ENCODE results near the gene TNXB. TPM values are rescaled to one million over a fixed set of nuclear protein-coding genes. Genes with fewer than 3 reads are reported as not detected.
A peak's percentile ranks its signal among the peaks of the same experiment; 100 is the strongest.

Gene TNXB
- total RNA-seq, 4 donors from 2014 or later = 223 to 525 (median 326) TPM

- Histone ChIP-seq H3K27me3 (no peaks in the 10 kb centered on the region), H3K27ac (replicated peaks in 1 of 4) (peak overlapping the region; percentile 77 to 83 (median 81)), H3K9me3 (no peaks in the 10 kb centered on the region), H3K4me3 (no peak overlapping the region), H3K36me3 (peaks cover 26 to 40% (median 40%) of the 10 kb centered on the region in 4 donors), H3K4me1 (peaks cover 53 to 73% (median 70%) of the 10 kb centered on the region in 4 donors)
- TF ChIP-seq POLR2A (IDR thresholded peaks at IDR 0.05; ENCODE audit: low read depth) = no peak
- peak; percentile 72 to 79 for TF ChIP-seq POLR2AphosphoS5 (IDR thresholded peaks at IDR 0.05)
- TF ChIP-seq, protein P1, sequence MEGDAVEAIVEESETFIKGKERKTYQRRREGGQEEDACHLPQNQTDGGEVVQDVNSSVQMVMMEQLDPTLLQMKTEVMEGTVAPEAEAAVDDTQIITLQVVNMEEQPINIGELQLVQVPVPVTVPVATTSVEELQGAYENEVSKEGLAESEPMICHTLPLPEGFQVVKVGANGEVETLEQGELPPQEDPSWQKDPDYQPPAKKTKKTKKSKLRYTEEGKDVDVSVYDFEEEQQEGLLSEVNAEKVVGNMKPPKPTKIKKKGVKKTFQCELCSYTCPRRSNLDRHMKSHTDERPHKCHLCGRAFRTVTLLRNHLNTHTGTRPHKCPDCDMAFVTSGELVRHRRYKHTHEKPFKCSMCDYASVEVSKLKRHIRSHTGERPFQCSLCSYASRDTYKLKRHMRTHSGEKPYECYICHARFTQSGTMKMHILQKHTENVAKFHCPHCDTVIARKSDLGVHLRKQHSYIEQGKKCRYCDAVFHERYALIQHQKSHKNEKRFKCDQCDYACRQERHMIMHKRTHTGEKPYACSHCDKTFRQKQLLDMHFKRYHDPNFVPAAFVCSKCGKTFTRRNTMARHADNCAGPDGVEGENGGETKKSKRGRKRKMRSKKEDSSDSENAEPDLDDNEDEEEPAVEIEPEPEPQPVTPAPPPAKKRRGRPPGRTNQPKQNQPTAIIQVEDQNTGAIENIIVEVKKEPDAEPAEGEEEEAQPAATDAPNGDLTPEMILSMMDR (IDR thresholded peaks at IDR 0.05) = peak; percentile 54 to 69 (median 56)
- TF ChIP-seq EP300 (IDR thresholded peaks at IDR 0.05) = no peak
- WGBS = 59% methylated on average over 7 of the region's 9 CpGs
- intact Hi-C loops (cut with DNase I) = no loop called here
- peak; percentile 96 for DNase-seq (ENCODE audit: extremely low spot score)
Observed at GRCh38 chr6:32113386-32114352, 4.5 kb upstream of the TNXB start.

DNA sequence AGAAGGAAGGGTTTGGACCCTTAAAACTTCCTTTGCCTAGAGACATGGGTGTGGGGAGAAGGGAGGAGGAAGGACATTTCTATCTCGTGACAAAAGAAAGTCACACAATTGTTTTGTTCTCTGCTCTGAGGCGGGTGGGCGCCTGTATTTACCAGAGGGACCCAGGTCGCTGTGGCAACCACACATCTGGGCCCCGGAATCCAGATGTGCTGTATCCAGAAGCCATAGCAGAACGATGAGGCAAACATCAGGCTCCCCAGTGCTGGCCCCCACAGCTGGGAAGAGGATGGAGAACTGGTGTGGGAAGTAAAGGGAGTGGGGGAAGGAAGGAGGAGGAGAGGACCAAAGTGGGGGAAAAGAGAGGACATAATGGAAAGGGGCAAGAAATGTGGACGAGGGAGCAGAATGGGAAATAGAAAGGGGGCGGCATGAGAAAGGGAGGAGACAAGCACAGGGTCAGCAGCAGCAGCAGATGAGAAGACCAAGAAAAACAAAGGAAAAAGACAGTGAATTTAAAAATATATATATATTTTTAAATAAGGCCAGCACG is 3.4 kb upstream of the TNXB start:
- H3K4me3 ChIP-seq = no peak overlapping the region
- intact Hi-C loops (cut with DNase I) = no loop called here
- peaks cover 21 to 29% (median 28%) of the 10 kb centered on the region in 4 donors for H3K36me3 ChIP-seq
- peak overlapping the region; percentile 77 to 83 (median 81) for H3K27ac ChIP-seq (replicated peaks in 1 of 4)
- H3K9me3 ChIP-seq = no peaks in the 10 kb centered on the region
- DNase-seq (ENCODE audit: extremely low spot score) = no peak
- no peaks in the 10 kb centered on the region for H3K27me3 ChIP-seq
- 66% methylated on average over 9 of the region's 9 CpGs for WGBS
- H3K4me1 ChIP-seq = peaks cover 63 to 81% (median 76%) of the 10 kb centered on the region in 4 donors
- no peak for TF ChIP-seq POLR2A (IDR thresholded peaks at IDR 0.05; ENCODE audit: low read depth)
- TF ChIP-seq, protein P1 (IDR thresholded peaks at IDR 0.05) = no peak
- TF ChIP-seq POLR2AphosphoS5 (IDR thresholded peaks at IDR 0.05) = no peak
- TF ChIP-seq EP300 (IDR thresholded peaks at IDR 0.05) = no peak

GRCh38 chr6:32111424-32112066 is 2.4 kb upstream of the TNXB start:
- no peak for DNase-seq (ENCODE audit: extremely low spot score)
- intact Hi-C loops (cut with DNase I) = no loop called here
- H3K36me3 ChIP-seq = peaks cover 12 to 19% (median 19%) of the 10 kb centered on the region in 4 donors
- H3K27me3 ChIP-seq = no peaks in the 10 kb centered on the region
- TF ChIP-seq POLR2A (IDR thresholded peaks at IDR 0.05; ENCODE audit: low read depth) = no peak
- peak; percentile 26 to 28 for TF ChIP-seq POLR2AphosphoS5 (IDR thresholded peaks at IDR 0.05)
- H3K4me1 ChIP-seq = peaks cover 70 to 90% (median 86%) of the 10 kb centered on the region in 4 donors
- peak overlapping the region; percentile 77 to 83 (median 81) for H3K27ac ChIP-seq (replicated peaks in 1 of 4)
- H3K4me3 ChIP-seq = no peak overlapping the region
- WGBS = 42% methylated on average over 7 of the region's 7 CpGs
- H3K9me3 ChIP-seq = no peaks in the 10 kb centered on the region

GRCh38 chr6:32110632-32111031 is 1.5 kb upstream of the TNXB start:
- Histone ChIP-seq H3K4me1 (peaks cover 72 to 99% (median 95%) of the 10 kb centered on the region in 4 donors), H3K27ac (replicated peaks in 1 of 4) (peak overlapping the region; percentile 77 to 83 (median 81)), H3K4me3 (peak overlapping the region; percentile 45 to 61 (median 52)), H3K9me3 (no peaks in the 10 kb centered on the region), H3K27me3 (no peaks in the 10 kb centered on the region), H3K36me3 (peaks cover 3 to 10% (median 10%) of the 10 kb centered on the region in 4 donors)
- no peak for DNase-seq (ENCODE audit: extremely low spot score)
- intact Hi-C loops (cut with DNase I) = no loop called here
- TF ChIP-seq, protein P1 (IDR thresholded peaks at IDR 0.05) = no peak
- TF ChIP-seq POLR2A (IDR thresholded peaks at IDR 0.05; ENCODE audit: low read depth) = no peak
- peak; percentile 44 to 63 for TF ChIP-seq POLR2AphosphoS5 (IDR thresholded peaks at IDR 0.05)
- TF ChIP-seq EP300 (IDR thresholded peaks at IDR 0.05) = no peak
- 39% methylated on average over 2 of the region's 7 CpGs for WGBS

Data from esophagus muscularis mucosa (tissue), 4 donors.